Adrenal gland (tissue), 12 donors: Measurements from ENCODE around the gene ABCD3. TPM values are rescaled to one million over a fixed set of nuclear protein-coding genes. Genes with fewer than 3 reads are reported as not detected.

Source experiments
- DNase-seq, 7 donors: peaks; one replicate each; pipeline ENCODE4 v3.0.0-alpha.2; 2019 to 2020
- H3K27ac ChIP-seq, 5 donors: fragments of 200-600 bp; sonication (generic) in 4 of 5; 1 replicate in 3 of 5; 2 replicates in 2 of 5; pipeline versions ENCODE4 v1.5.1 to v1.8.0; 2016 to 2020; ENCODE audit warnings: mild to moderate bottlenecking in 1 of 5
- H3K27me3 ChIP-seq: fragments of 200-600 bp; 2 replicates; pipeline ENCODE4 v1.8.0; 2021
- H3K36me3 ChIP-seq, 2 donors: fragments of 200-600 bp; replicated peaks in 1 of 2; 1 replicate in 1 of 2; 2 replicates in 1 of 2; pipeline versions ENCODE4 v1.5.1 to v1.8.0; 2018 to 2022
- H3K4me1 ChIP-seq, 2 donors: fragments of 200-600 bp; replicated peaks in 1 of 2; 1 replicate in 1 of 2; 2 replicates in 1 of 2; pipeline versions ENCODE4 v1.5.1 to v1.8.0; 2018 to 2021
- H3K4me3 ChIP-seq, 4 donors: fragments of 200-600 bp; sonication (generic) in 3 of 4; one replicate each; pipeline ENCODE4 v1.5.1; 2016 to 2018
- H3K9me3 ChIP-seq, 3 donors: fragments of 200-600 bp; sonication (generic) in 1 of 3; replicated peaks in 1 of 3; 1 replicate in 2 of 3; 2 replicates in 1 of 3; pipeline versions ENCODE4 v1.5.1 to v1.8.0; 2016 to 2021
- CTCF ChIP-seq, 6 experiments: fragments of 450-650 bp in 4 of 6; fragments of 200-600 bp in 2 of 6; sonication (generic) in 1 of 6; IDR thresholded peaks; 1 replicate in 5 of 6; 2 replicates in 1 of 6; pipeline versions ENCODE4 v1.5.1 to v1.8.0; 2016 to 2021; ENCODE audit warnings: antibody characterized with exemption in 6 of 6, mild to moderate bottlenecking in 2 of 6, moderate library complexity in 1 of 6
- POLR2A ChIP-seq, 2 donors: fragments of 450-650 bp; IDR thresholded peaks; one replicate each; pipeline ENCODE4 v1.6.1; 2017; ENCODE audit warnings: antibody characterized with exemption in 2 of 2, mild to moderate bottlenecking in 2 of 2, moderate library complexity in 1 of 2
- WGBS, 4 donors: extraction: QIAGEN DNeasy Blood & Tissue Kit in 2 of 4; methylation state at CpG; one replicate each; pipeline versions ENCODE4 v1.1.5 to v1.1.7; 2013 to 2017; 5-methylcytosine and 5-hydroxymethylcytosine counted together
- intact Hi-C, 2 donors: fragments of 100-400 bp; cut with DNase I; formaldehyde crosslinking; loops; one replicate each; pipeline versions ENCODE4 v1.14.1 to v1.15.0; 2022 to 2023
- polyA plus RNA-seq, 3 donors: library from polyadenylated mRNA; stranded (reverse); fragments of 200-250 nt in 2 of 3; fragments of 350-450 nt in 1 of 3; fragmentation: Illumina TruSeq in 1 of 3; extraction: RNeasy Lipid Tissue Mini Kit (QIAGEN cat#74804) in 1 of 3; gene quantifications; one replicate each; pipeline ENCODE4 v1.2.3, GENCODE V29; 2013 to 2014
- total RNA-seq, 9 donors: library from RNA; depleted of rRNA in 4 of 9; stranded (reverse); fragments of >200 nt in 4 of 9; fragments of 120-200 nt in 1 of 9; fragmentation: NEBNext Ultra II Directional in 1 of 9; extraction: Animal tissue kit (Norgen Biotek cat#: 25700) in 1 of 9; gene quantifications; one replicate each; pipeline versions ENCODE4 v1.1.0 to v1.2.4, GENCODE V29; 2013 to 2023
- donor health status: healthy with polysubstance abuse.
- donor health status: Bipolar disorder and iron deficiency.
- donor health status: DM: yes; HTN: yes; CAD: no.
- donor health status: DM: no; HTN: no; CAD: no.
- donor health status: DM: no; HTN: no; CAD: no.
- donor health status: DM: yes; HTN: yes; CAD: no.

The ABCD3 gene
- total and polyA plus RNA-seq, 12 donors, result 11.2 to 69.6 (median 37.1) TPM

- no peaks in the 10 kb centered on the region for H3K9me3 ChIP-seq
- H3K36me3 ChIP-seq, result no peaks in the 10 kb centered on the region
- WGBS, 4 donors, result 73 to 80% (median 77%) methylated on average over 2 of the region's 2 CpGs
- H3K27ac ChIP-seq, result no peak overlapping the region
- H3K27me3 ChIP-seq, result no peaks in the 10 kb centered on the region
- no peak overlapping the region for H3K4me3 ChIP-seq
- H3K4me1 ChIP-seq, result no peaks in the 10 kb centered on the region
- DNase-seq, result no peak
- TF ChIP-seq CTCF (IDR thresholded peaks at IDR 0.05) (no peak), POLR2A (IDR thresholded peaks at IDR 0.05) (no peak)
- intact Hi-C loops, result no loop called here
These were observed 101.2 kb downstream of the ABCD3 start for GRCh38 chr1:94519351-94519750.

DNA sequence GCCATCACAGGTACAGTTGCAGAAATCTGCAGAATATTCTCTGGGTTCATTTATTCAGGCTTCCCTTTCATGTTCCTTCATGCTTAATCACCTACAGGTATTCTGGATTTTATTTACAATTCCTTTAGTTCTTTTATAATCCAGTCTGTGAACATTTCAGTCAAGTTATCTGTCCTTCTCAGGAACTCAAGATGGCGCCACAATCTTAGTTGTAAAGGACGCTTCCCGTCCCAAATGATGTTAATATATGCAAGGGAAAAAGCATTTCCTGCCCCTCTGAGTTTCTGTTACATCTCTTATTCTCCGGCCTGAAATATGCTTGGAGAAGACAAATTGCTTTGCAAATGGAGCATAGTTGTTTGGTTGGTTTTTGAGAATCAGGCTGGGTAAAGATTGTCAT, 104.1 kb downstream of the ABCD3 start:
- DNase-seq, result peak in 1 of 7 donors; percentile 46
- 17 to 29% (median 23%) methylated on average over 4 of the region's 4 CpGs for WGBS, 4 donors
- TF ChIP-seq POLR2A (IDR thresholded peaks at IDR 0.05) (no peak), CTCF (IDR thresholded peaks at IDR 0.05) (peak in 5 of 6 experiments; percentile 36 to 55 (median 45))
- H3K36me3 ChIP-seq, result no peaks in the 10 kb centered on the region
- H3K27ac ChIP-seq, result no peak overlapping the region
- no peaks in the 10 kb centered on the region for H3K27me3 ChIP-seq
- H3K4me3 ChIP-seq, result no peak overlapping the region
- intact Hi-C loops, result loop anchor here in 1 of 2 donors (5.0 kb wide), 1 partner anchor 280 kb away; no protein-coding TSS in a partner anchor
- no peaks in the 10 kb centered on the region for H3K4me1 ChIP-seq
- H3K9me3 ChIP-seq, result no peaks in the 10 kb centered on the region

DNA sequence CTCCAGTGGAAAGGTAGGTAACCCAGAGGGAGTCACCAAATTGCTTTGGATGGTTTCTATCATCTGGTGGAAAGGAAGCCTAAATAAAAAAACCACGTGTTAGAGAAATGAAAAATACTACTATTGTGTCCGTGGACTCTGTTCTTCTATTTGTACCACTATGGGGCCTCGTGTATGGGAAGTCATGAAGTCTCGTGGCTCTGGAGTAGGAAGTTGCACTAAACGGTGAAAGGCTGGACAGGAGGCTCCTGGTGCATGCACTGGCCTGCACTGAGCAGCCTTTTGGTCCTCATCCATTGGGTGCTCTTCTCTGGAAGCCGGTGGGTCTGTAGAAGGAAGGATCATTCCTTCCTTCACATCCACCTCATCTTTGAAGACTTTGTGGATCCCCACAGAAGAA, 106.3 kb downstream of the ABCD3 start:
- no peaks in the 10 kb centered on the region for H3K9me3 ChIP-seq
- intact Hi-C loops, result loop anchor here in 1 of 2 donors (5.0 kb wide), 1 partner anchor 278 kb away; no protein-coding TSS in a partner anchor
- H3K27me3 ChIP-seq, result no peaks in the 10 kb centered on the region
- H3K4me3 ChIP-seq, result no peak overlapping the region
- no peaks in the 10 kb centered on the region for H3K36me3 ChIP-seq
- no peak for DNase-seq
- H3K27ac ChIP-seq, result no peak overlapping the region
- peaks cover 0 to 5% of the 10 kb centered on the region in 2 donors for H3K4me1 ChIP-seq
- 79 to 88% (median 86%) methylated on average over 6 of the region's 6 CpGs for WGBS, 4 donors
- no peak for TF ChIP-seq POLR2A (IDR thresholded peaks at IDR 0.05)
- TF ChIP-seq CTCF (IDR thresholded peaks at IDR 0.05), result no peak

GRCh38 chr1:94526152-94526980, 108.2 kb downstream of the ABCD3 start:
- no peak for TF ChIP-seq CTCF (IDR thresholded peaks at IDR 0.05)
- no peak for TF ChIP-seq POLR2A (IDR thresholded peaks at IDR 0.05)
- H3K4me1 ChIP-seq, result peaks cover 0 to 5% of the 10 kb centered on the region in 2 donors
- 86 to 95% (median 93%) methylated on average over 7 of the region's 7 CpGs for WGBS, 4 donors
- intact Hi-C loops, result no loop called here
- no peak overlapping the region for H3K4me3 ChIP-seq
- no peak overlapping the region for H3K27ac ChIP-seq
- no peaks in the 10 kb centered on the region for H3K27me3 ChIP-seq
- no peaks in the 10 kb centered on the region for H3K9me3 ChIP-seq
- DNase-seq, result no peak
- no peaks in the 10 kb centered on the region for H3K36me3 ChIP-seq
